ENCODE measurements around the gene MYZAP. TPM values are rescaled to one million over a fixed set of nuclear protein-coding genes. Genes with fewer than 3 reads are reported as not detected.

MYZAP gene
- polyA plus RNA-seq, 2 of the 4 experiments (the other 2 are of a cell fraction) = 1.2 to 2.4 TPM

- peak; percentile 68 for FAIRE-seq
Observed at GRCh38 chr15:57640930-57641682, 49.4 kb downstream of the MYZAP start.

GRCh38 chr15:57643826-57644225, 52.1 kb downstream of the MYZAP start:
- Histone ChIP-seq H3K27ac (no peak overlapping the region), H3K4me3 (no peak overlapping the region), H3K4me2 (no peak overlapping the region), H3K4me1 (no peaks in the 10 kb centered on the region), H3K9me3 (no peaks in the 10 kb centered on the region)
- no peak for TF ChIP-seq ZFP36 (IDR thresholded peaks at IDR 0.05; ENCODE audit: borderline replicate concordance, partially characterized antibody)
- TF ChIP-seq RARB (CRISPR knock-in tag; IDR thresholded peaks at IDR 0.05) = no peak
- no peak for TF ChIP-seq MAZ (IDR thresholded peaks at IDR 0.05; ENCODE audit: borderline replicate concordance, low read depth, low read length)
- no peak for TF ChIP-seq NFE2L2 (conservative IDR thresholded peaks at IDR 0.05; ENCODE audit: low read length)
- no peak for TF ChIP-seq EHMT2 (IDR thresholded peaks at IDR 0.05; ENCODE audit: low read depth)
- ChIA-PET POLR2A (no interaction called here), CTCF (interaction anchor here (0.5 to 4.8 kb wide), 14 partner anchors 10 to 427 kb away, joined by 3 to 32 read pairs (median 4); no protein-coding TSS in a partner anchor)
- 70% methylated on average over 4 of the region's 4 CpGs for WGBS (ENCODE audit: missing lambda C conversion rate)
- DNase-seq (ENCODE audit: low read depth in 1 of 2, low spot score in 1 of 2) (no peak), ATAC-seq (no peak), FAIRE-seq (no peak)

More at GRCh38 chr15:57640930-57641682, 49.4 kb downstream of the MYZAP start:
- H3K4me3 ChIP-seq = no peak overlapping the region
- no peaks in the 10 kb centered on the region for H3K9me3 ChIP-seq
- H3K4me1 ChIP-seq = no peaks in the 10 kb centered on the region
- peak; percentile 40 to 63 for DNase-seq (ENCODE audit: low read depth in 1 of 2, low spot score in 1 of 2)
- H3K4me2 ChIP-seq = no peak overlapping the region
- TF ChIP-seq RARB (CRISPR knock-in tag; IDR thresholded peaks at IDR 0.05) = no peak
- TF ChIP-seq EHMT2 (IDR thresholded peaks at IDR 0.05; ENCODE audit: low read depth) = no peak
- TF ChIP-seq RAD21 (conservative IDR thresholded peaks at IDR 0.05 in 1 of 2, IDR thresholded peaks at IDR 0.05 in 1 of 2) = peak; percentile 43 to 50; a peak in 3 of 5 replicates
- TF ChIP-seq CTCF (IDR thresholded peaks at IDR 0.05) = peak; percentile 38; the same call in 2 of the 3 replicates
- no peak for TF ChIP-seq NPAS2 (CRISPR knock-in tag; IDR thresholded peaks at IDR 0.05; ENCODE audit: borderline replicate concordance)
- H3K27ac ChIP-seq = no peak overlapping the region
- CTCF ChIA-PET = interaction anchor here (0.9 to 4.8 kb wide), 15 partner anchors 12 to 541 kb away, joined by 3 to 32 read pairs (median 5); no protein-coding TSS in a partner anchor
- peak; percentile 87 to 92 for ATAC-seq
- POLR2A ChIA-PET = no interaction called here
- 55% methylated on average over 8 of the region's 8 CpGs for WGBS (ENCODE audit: missing lambda C conversion rate)

GRCh38 chr15:57646087-57646486, 54.4 kb downstream of the MYZAP start:
- no peak for FAIRE-seq
- POLR2A ChIA-PET = no interaction called here

More at GRCh38 chr15:57646087-57646486, 54.4 kb downstream of the MYZAP start:
- no peak for ATAC-seq
- no peaks in the 10 kb centered on the region for H3K9me3 ChIP-seq
- no peaks in the 10 kb centered on the region for H3K4me1 ChIP-seq
- TF ChIP-seq PHF8 (IDR thresholded peaks at IDR 0.05; ENCODE audit: borderline replicate concordance, low read depth) (no peak), ELK1 (IDR thresholded peaks at IDR 0.05; ENCODE audit: low read depth, low read length) (no peak), SMC3 (IDR thresholded peaks at IDR 0.05) (no peak), USF2 (IDR thresholded peaks at IDR 0.05) (no peak), ZNF302 (CRISPR knock-in tag; IDR thresholded peaks at IDR 0.05) (no peak), FOSB (CRISPR knock-in tag; IDR thresholded peaks at IDR 0.05) (no peak), GATA3 (IDR thresholded peaks at IDR 0.05; ENCODE audit: borderline replicate concordance) (no peak), ZSCAN20 (CRISPR knock-in tag; IDR thresholded peaks at IDR 0.05) (no peak), RARB (CRISPR knock-in tag; IDR thresholded peaks at IDR 0.05) (no peak)
- H3K4me3 ChIP-seq = no peak overlapping the region
- no peak overlapping the region for H3K4me2 ChIP-seq
- H3K27ac ChIP-seq = no peak overlapping the region
- CTCF ChIA-PET = interaction anchor here (0.8 to 2.5 kb wide), 7 partner anchors 10 to 423 kb away, joined by 3 to 9 read pairs (median 4); no protein-coding TSS in a partner anchor
- DNase-seq (ENCODE audit: low read depth in 1 of 2, low spot score in 1 of 2) = no peak
- WGBS (ENCODE audit: missing lambda C conversion rate) = 83% methylated on average over 5 of the region's 5 CpGs
